ENCODE data around the gene IRF2. TPM values are rescaled to one million over a fixed set of nuclear protein-coding genes. Genes with fewer than 3 reads are reported as not detected.

The IRF2 gene
- total RNA-seq, 1 donor = 43.8 TPM

DNA sequence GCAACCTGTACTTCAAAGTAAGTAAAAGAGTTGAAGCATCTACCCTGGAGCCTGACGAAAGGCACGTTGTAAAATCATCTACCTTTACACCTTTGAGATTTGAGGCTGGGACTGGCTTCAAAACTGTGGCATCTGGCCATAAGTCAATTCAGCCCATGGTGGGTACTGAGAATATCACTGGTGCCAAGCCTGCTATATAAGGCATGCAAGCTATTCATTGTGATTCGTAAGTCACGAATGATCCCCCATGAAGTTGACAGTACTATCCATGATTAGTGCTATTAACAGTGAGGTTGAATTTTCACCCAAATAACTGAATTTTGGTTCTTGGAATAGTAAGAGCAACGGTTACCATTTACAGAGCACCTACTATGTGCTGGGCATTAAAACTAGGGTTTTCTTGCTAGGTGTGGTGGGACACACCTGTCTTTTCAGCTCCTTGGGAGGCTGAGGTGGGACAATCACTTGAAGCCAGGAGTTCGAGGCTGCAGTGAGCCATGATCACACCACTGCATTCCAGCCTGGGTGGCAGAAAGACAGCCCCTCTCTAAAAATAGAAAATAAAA, 39.8 kb downstream of the IRF2 start:
- no peak overlapping the region for H3K4me2 ChIP-seq (ENCODE audit: insufficient read depth, low read length)
- no peak overlapping the region for H3K4me3 ChIP-seq (ENCODE audit: insufficient read depth, low read length)
- H3K9me3 ChIP-seq (ENCODE audit: low read depth, low read length) = no peaks in the 10 kb centered on the region
- no peak overlapping the region for H3K27ac ChIP-seq (ENCODE audit: low read depth, low read length)
- H2AFZ ChIP-seq (ENCODE audit: low read length) = no peak overlapping the region
- H4K20me1 ChIP-seq (ENCODE audit: insufficient read depth, low read length) = peaks cover 45% of the 10 kb centered on the region
- peaks cover 6% of the 10 kb centered on the region for H3K4me1 ChIP-seq (ENCODE audit: insufficient read depth, low read length)
- H3K79me2 ChIP-seq (ENCODE audit: insufficient read depth, low read length) = peaks cover 79% of the 10 kb centered on the region
- peaks cover 4% of the 10 kb centered on the region for H3K36me3 ChIP-seq (ENCODE audit: insufficient read depth, low read length)
- DNase-seq (ENCODE audit: insufficient read length, low spot score, missing footprints) = no peak
- H3K27me3 ChIP-seq (ENCODE audit: insufficient read depth, low read length) = no peaks in the 10 kb centered on the region
- no peak for TF ChIP-seq CTCF (IDR thresholded peaks at IDR 0.05; ENCODE audit: extremely low read depth, low read depth, low read length)

DNA sequence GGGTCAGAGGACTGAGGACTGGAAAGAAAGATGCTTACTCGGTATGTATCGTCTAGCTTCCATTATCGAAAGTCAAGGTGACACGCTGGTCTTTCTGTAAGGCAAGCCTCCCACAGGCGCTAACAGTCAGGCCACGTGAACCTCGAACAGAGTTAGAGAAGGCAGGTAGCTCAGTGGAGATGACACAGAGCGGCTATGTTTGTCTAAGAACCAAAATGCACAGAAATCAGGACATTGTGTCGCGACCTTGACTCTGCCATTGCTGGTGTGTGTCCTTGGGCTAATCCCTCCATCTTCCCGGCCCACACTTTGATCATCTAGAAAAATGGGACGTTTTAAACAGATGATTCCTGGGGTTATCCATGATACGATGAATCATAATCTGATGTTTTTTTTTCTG, 40.3 kb downstream of the IRF2 start:
- TF ChIP-seq CTCF (IDR thresholded peaks at IDR 0.05; ENCODE audit: extremely low read depth, low read depth, low read length) = no peak
- Histone ChIP-seq H3K27ac (ENCODE audit: low read depth, low read length) (no peak overlapping the region), H3K79me2 (ENCODE audit: insufficient read depth, low read length) (peaks cover 77% of the 10 kb centered on the region), H3K4me3 (ENCODE audit: insufficient read depth, low read length) (no peak overlapping the region), H3K9me3 (ENCODE audit: low read depth, low read length) (no peaks in the 10 kb centered on the region), H3K4me2 (ENCODE audit: insufficient read depth, low read length) (no peak overlapping the region), H3K27me3 (ENCODE audit: insufficient read depth, low read length) (no peaks in the 10 kb centered on the region), H4K20me1 (ENCODE audit: insufficient read depth, low read length) (peaks cover 44% of the 10 kb centered on the region), H3K36me3 (ENCODE audit: insufficient read depth, low read length) (peaks cover 4% of the 10 kb centered on the region), H3K4me1 (ENCODE audit: insufficient read depth, low read length) (peaks cover 6% of the 10 kb centered on the region), H2AFZ (ENCODE audit: low read length) (no peak overlapping the region)
- no peak for DNase-seq (ENCODE audit: insufficient read length, low spot score, missing footprints)

GRCh38 chr4:184433258-184433892, 41.0 kb downstream of the IRF2 start:
- Histone ChIP-seq H3K4me2 (ENCODE audit: insufficient read depth, low read length) (no peak overlapping the region), H3K79me2 (ENCODE audit: insufficient read depth, low read length) (peaks cover 70% of the 10 kb centered on the region), H3K27ac (ENCODE audit: low read depth, low read length) (no peak overlapping the region), H3K36me3 (ENCODE audit: insufficient read depth, low read length) (peaks cover 5% of the 10 kb centered on the region), H2AFZ (ENCODE audit: low read length) (no peak overlapping the region), H3K27me3 (ENCODE audit: insufficient read depth, low read length) (no peaks in the 10 kb centered on the region), H3K4me1 (ENCODE audit: insufficient read depth, low read length) (peaks cover 6% of the 10 kb centered on the region), H4K20me1 (ENCODE audit: insufficient read depth, low read length) (peaks cover 41% of the 10 kb centered on the region), H3K4me3 (ENCODE audit: insufficient read depth, low read length) (no peak overlapping the region), H3K9me3 (ENCODE audit: low read depth, low read length) (no peaks in the 10 kb centered on the region)
- TF ChIP-seq CTCF (IDR thresholded peaks at IDR 0.05; ENCODE audit: extremely low read depth, low read depth, low read length) = no peak
- no peak for DNase-seq (ENCODE audit: insufficient read length, low spot score, missing footprints)

- Histone ChIP-seq H3K9me3 (ENCODE audit: low read depth, low read length) (no peaks in the 10 kb centered on the region), H3K79me2 (ENCODE audit: insufficient read depth, low read length) (peaks cover 60% of the 10 kb centered on the region), H3K4me1 (ENCODE audit: insufficient read depth, low read length) (peaks cover 6% of the 10 kb centered on the region), H2AFZ (ENCODE audit: low read length) (no peak overlapping the region), H3K4me2 (ENCODE audit: insufficient read depth, low read length) (no peak overlapping the region), H3K27ac (ENCODE audit: low read depth, low read length) (no peak overlapping the region), H3K27me3 (ENCODE audit: insufficient read depth, low read length) (no peaks in the 10 kb centered on the region), H4K20me1 (ENCODE audit: insufficient read depth, low read length) (peaks cover 39% of the 10 kb centered on the region), H3K36me3 (ENCODE audit: insufficient read depth, low read length) (peaks cover 12% of the 10 kb centered on the region), H3K4me3 (ENCODE audit: insufficient read depth, low read length) (no peak overlapping the region)
- no peak for TF ChIP-seq CTCF (IDR thresholded peaks at IDR 0.05; ENCODE audit: extremely low read depth, low read depth, low read length)
- DNase-seq (ENCODE audit: insufficient read length, low spot score, missing footprints) = no peak
Measured at GRCh38 chr4:184432127-184432922, 42.0 kb downstream of the IRF2 start.
